NCI-H187 treated with DMSO at 0.1 percent for 48 hours (cell line): ENCODE results near the gene LRGUK.
"Not testable (repeated sequence)": the region's sequence is repeated elsewhere in the genome, so short reads cannot be mapped to it uniquely, and the experiment has no call there.

Source experiments
- DNase-seq: peaks from one replicate; lab custom pipeline; 2025; lab: John Stamatoyannopoulos, UW

LRGUK gene

GRCh38 chr7:134187893-134188292, 60.8 kb downstream of the LRGUK start:
- DNase-seq, result no peak

DNA sequence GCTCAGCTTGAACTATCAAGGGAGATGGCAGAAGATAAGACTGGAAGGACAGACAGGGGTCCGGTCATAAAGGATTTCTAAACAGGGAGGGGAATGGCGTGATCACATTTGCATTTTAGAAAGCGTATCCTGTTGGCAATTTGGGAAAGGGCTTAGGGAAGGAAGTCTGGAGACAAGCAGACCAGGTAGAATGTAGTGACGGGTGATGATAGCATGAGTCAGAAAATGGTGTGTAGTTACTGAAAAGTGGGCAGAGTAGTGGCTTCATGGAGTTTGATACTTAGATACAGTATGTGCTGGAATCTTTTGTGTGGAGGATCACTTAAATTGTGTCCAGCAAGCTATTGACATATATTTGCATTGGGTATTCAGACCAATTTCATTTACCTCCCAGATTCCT, 61.2 kb downstream of the LRGUK start:
- DNase-seq, result no peak

GRCh38 chr7:134189559-134189958, 62.4 kb downstream of the LRGUK start:
- no peak for DNase-seq

- DNase-seq, result no peak
Observed at GRCh38 chr7:134191876-134192275, 64.7 kb downstream of the LRGUK start.

GRCh38 chr7:134193240-134193639, 66.1 kb downstream of the LRGUK start:
- DNase-seq, result no peak

DNA sequence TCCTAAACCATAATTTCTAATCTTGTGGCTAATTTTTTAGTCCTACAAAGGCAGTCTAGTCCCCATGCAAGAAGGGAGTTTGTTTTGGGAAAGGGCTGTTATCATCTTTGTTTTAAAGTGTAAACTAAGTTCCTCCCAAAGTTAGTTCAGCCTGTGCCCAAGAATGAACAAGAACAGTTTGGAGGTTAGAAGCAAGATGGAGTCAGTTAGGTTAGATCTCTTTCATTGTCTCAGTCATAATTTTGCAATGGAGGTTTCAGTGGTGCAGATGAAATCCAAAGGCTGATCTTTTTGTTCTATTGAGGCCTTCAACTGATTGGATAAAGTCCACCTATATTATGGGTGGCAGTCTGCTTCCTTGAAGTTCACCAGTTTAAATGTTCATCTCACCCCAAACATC, 68.1 kb downstream of the LRGUK start:
- no peak for DNase-seq

GRCh38 chr7:134196439-134196838, 69.3 kb downstream of the LRGUK start:
- DNase-seq, result no peak

DNA sequence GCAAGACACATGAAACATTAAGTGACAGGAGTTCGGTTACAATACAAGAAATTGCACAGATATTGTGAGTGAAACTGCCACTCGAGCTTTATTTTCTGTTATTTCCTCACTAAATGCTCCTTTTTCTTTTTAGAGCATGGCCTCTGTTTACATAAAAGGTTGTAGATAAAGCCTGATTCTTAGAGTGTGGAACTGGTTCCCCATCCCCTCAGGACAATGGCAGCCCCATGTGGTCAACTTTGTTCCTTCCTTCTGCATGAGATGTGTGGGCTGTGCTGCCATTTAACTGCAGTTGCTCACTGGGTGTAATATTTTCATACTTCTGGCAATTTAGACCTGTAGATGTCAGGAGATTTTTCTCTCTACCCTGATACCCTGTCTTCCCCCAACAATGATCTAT, 70.2 kb downstream of the LRGUK start:
- no peak for DNase-seq

- DNase-seq, result no peak
Observed at GRCh38 chr7:134200970-134201369, 73.8 kb downstream of the LRGUK start.

GRCh38 chr7:134201569-134202261, 74.6 kb downstream of the LRGUK start:
- DNase-seq, result no peak

GRCh38 chr7:134203186-134203889, 76.2 kb downstream of the LRGUK start:
- no peak for DNase-seq

DNA sequence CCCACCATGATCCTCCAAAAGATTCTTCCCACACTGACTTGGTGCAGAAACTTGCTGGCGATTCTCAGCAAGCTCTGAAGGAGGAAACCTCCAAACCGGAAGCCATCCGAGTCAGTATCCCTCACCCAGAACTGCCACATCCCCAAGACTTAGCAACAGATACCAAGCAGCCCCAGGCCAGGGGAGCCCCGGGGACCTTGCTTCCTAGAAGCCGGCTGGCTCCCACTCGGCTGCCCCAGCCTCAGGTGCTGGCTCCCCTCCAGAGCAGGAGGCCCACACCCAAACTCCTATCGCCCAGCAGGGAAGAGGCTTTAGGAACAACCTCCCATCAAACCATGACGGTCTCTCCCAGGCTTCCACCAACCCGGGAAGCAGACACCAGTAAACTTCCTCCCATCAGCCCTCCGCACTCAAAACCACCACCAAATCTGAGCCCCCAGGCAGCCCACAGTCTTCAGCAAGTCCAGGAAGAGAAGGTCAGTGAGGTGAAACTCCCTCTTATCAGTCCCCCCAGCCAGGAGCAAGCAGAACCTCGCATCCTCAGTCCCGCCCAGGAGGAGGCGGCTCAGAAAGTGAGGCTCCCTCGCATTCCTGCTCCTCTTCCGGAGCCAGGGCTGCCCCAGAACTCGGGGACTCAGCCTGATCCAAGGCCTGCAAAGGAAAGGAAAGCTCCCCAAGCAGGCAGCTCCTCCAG, 82.3 kb downstream of the LRGUK start:
- DNase-seq, result no peak

GRCh38 chr7:134210227-134210626, 83.1 kb downstream of the LRGUK start:
- DNase-seq, result no peak

DNA sequence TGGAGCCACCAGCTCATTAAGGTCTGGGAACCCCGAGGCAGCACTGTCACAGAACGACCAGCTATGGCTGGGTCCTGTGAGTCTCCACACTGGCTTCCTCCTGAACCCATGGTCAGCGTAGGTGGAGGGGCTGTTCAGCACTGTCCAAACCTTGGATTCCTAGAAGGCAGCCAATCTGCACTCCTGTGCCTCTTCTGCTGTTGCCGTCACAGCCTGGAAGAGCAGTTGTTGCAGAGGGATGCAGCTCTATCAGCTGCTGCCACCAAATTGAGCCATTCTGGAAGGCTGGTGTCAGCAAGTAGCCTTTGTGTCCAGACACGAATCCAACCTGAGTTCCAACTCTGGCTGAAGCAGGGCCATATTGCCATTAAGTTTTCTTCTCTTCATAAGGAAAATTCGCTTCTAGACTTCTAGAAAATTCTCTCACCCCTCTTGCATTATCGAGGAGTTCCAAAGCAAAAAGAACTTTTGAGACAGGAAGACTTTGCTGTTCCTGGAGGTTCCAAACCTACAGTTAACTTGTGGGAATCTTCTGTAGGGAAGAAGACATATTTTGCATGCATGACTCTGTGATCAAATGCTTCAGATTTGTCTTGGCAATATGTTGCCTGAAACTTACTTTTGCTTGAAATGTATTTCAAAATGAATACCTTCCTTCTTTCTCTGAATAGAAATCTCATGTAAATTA, 84.0 kb downstream of the LRGUK start:
- DNase-seq, result no peak

- DNase-seq, result no peak
Observed at GRCh38 chr7:134211817-134212216, 84.7 kb downstream of the LRGUK start.

GRCh38 chr7:134212576-134213546, 85.7 kb downstream of the LRGUK start:
- no peak for DNase-seq

- DNase-seq, result no peak
Observed at GRCh38 chr7:134220236-134220635, 93.1 kb downstream of the LRGUK start.

- DNase-seq, result not testable (repeated sequence)
Observed at GRCh38 chr7:134231296-134231695, 104.2 kb downstream of the LRGUK start.

- DNase-seq, result no peak
Observed at GRCh38 chr7:134234216-134234615, 107.1 kb downstream of the LRGUK start.

DNA sequence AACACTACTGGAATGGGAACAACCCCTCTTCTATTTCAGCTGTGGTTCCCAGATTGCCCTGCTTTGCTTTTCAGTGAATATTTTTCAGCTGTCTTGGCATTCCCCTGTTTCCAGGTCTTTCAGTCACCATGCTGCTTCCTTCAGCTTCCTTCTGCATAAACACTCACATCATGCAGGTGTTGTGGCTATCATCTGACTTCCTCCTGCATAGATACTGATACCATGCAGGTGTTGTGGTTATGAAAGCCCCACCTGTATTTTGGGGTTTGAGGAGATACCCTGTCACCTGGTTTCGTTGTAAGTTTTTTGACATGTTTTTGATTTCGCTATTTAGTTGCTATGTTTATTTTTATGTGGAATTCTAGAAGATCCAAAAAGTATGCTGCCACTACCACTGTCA, 118.1 kb downstream of the LRGUK start:
- DNase-seq, result no peak

GRCh38 chr7:134246347-134246746, 119.2 kb downstream of the LRGUK start:
- DNase-seq, result no peak
